Measurements from ENCODE around the gene GABRB1.
"Not testable (repeated sequence)": the region's sequence is repeated elsewhere in the genome, so short reads cannot be mapped to it uniquely, and the experiment has no call there.

GRCh38 chr4:47290873-47291272, 259.5 kb downstream of the GABRB1 start:
- TF ChIP-seq CTCF (conservative IDR thresholded peaks at IDR 0.05; ENCODE audit: low read length); EZH2phosphoT487 (IDR thresholded peaks at IDR 0.05; ENCODE audit: borderline replicate concordance, low read depth, low read length): not testable (repeated sequence)
